MM.1S (cell line): Measurements from ENCODE around the gene NQO1.

ENCODE experiments used
- DNase-seq: peaks from one replicate; pipeline ENCODE4 v3.0.0-alpha.2; 2015
- H2AFZ ChIP-seq: fragments of 300-600 bp; sonication (generic); 2 replicates; pipeline ENCODE4 v1.6.0; 2016; ENCODE audit warnings: antibody characterized with exemption, low read length
- H3F3A ChIP-seq: fragments of 300-600 bp; sonication (generic); 2 replicates; pipeline ENCODE4 v1.6.1; 2016; ENCODE audit warnings: mild to moderate bottlenecking, antibody characterized with exemption, low read length, moderate library complexity, mixed read lengths; ENCODE audit not compliant: insufficient read depth
- H3K27ac ChIP-seq: fragments of 300-600 bp; sonication (generic); 2 replicates; pipeline ENCODE4 v1.5.1; 2016; ENCODE audit warnings: mild to moderate bottlenecking, low read length
- H3K27me3 ChIP-seq: fragments of 300-600 bp; sonication (generic); replicated peaks from 2 replicates; pipeline ENCODE4 v1.6.0; 2016; ENCODE audit warnings: low read length; ENCODE audit not compliant: insufficient read depth
- H3K36me3 ChIP-seq: fragments of 300-600 bp; sonication (generic); replicated peaks from 2 replicates; pipeline ENCODE4 v1.6.1; 2016; ENCODE audit warnings: mild to moderate bottlenecking, low read length, mixed read lengths; ENCODE audit not compliant: insufficient read depth
- H3K4me1 ChIP-seq: fragments of 300-600 bp; sonication (generic); 2 replicates; pipeline ENCODE4 v1.6.1; 2016; ENCODE audit warnings: low read length, mixed read lengths
- H3K4me2 ChIP-seq: fragments of 300-600 bp; sonication (generic); 2 replicates; pipeline ENCODE4 v1.6.0; 2016; ENCODE audit warnings: low read depth, low read length
- H3K4me3 ChIP-seq: fragments of 300-600 bp; sonication (generic); 2 replicates; pipeline ENCODE4 v1.5.1; 2016; ENCODE audit warnings: low read length, mixed read lengths
- H3K79me2 ChIP-seq: fragments of 300-600 bp; sonication (generic); 2 replicates; pipeline ENCODE4 v1.6.1; 2016; ENCODE audit warnings: mixed run types, low read length, mixed read lengths
- H3K9ac ChIP-seq: fragments of 300-600 bp; sonication (generic); 2 replicates; pipeline ENCODE4 v1.6.1; 2016; ENCODE audit warnings: low read length, mixed read lengths
- H3K9me2 ChIP-seq: fragments of 300-600 bp; sonication (generic); replicated peaks from 2 replicates; pipeline ENCODE4 v1.6.1; 2016; ENCODE audit warnings: mild to moderate bottlenecking, low read length, mixed read lengths; ENCODE audit not compliant: insufficient read depth
- H3K9me3 ChIP-seq: fragments of 300-600 bp; sonication (generic); replicated peaks from 2 replicates; pipeline ENCODE4 v1.6.1; 2016; ENCODE audit warnings: mild to moderate bottlenecking, low read length, mixed read lengths; ENCODE audit not compliant: insufficient read depth
- H4K20me1 ChIP-seq: fragments of 300-600 bp; sonication (generic); 2 replicates; pipeline ENCODE4 v1.6.1; 2016; ENCODE audit warnings: mild to moderate bottlenecking, low read length, moderate library complexity, mixed read lengths; ENCODE audit not compliant: insufficient read depth
- CTCF ChIP-seq: fragments of 300-600 bp; sonication (generic); IDR thresholded peaks from 2 replicates; pipeline ENCODE4 v1.5.1; 2016; ENCODE audit warnings: antibody characterized with exemption, low read length, mixed read lengths
- EZH2 ChIP-seq: fragments of 300-600 bp; sonication (generic); optimal IDR thresholded peaks from 2 replicates; pipeline ENCODE3; 2017; ENCODE audit warnings: low read depth, mild to moderate bottlenecking, antibody characterized with exemption, low read length, mixed read lengths
- EZH2phosphoT487 ChIP-seq: fragments of 300-600 bp; sonication (generic); IDR thresholded peaks from 2 replicates; pipeline ENCODE4 v1.6.1; 2018; ENCODE audit warnings: antibody characterized with exemption, low read length

NQO1 gene

GRCh38 chr16:69721441-69721957, 4.9 kb downstream of the NQO1 start:
- H3K4me1 ChIP-seq = peaks cover 12% of the 10 kb centered on the region
- no peak for TF ChIP-seq EZH2phosphoT487
- TF ChIP-seq EZH2 = no peak
- no peak for TF ChIP-seq CTCF
- no peaks in the 10 kb centered on the region for H3K27me3 ChIP-seq
- H3K79me2 ChIP-seq = no peaks in the 10 kb centered on the region
- peaks cover 3% of the 10 kb centered on the region; the same call in 1 of the 2 replicates for H3F3A ChIP-seq
- no peak for DNase-seq
- no peak overlapping the region for H3K27ac ChIP-seq
- no peaks in the 10 kb centered on the region for H3K36me3 ChIP-seq
- no peaks in the 10 kb centered on the region for H4K20me1 ChIP-seq
- no peaks in the 10 kb centered on the region for H3K9me3 ChIP-seq
- no peak overlapping the region for H3K4me2 ChIP-seq
- H3K9me2 ChIP-seq = no peaks in the 10 kb centered on the region
- no peak overlapping the region for H3K4me3 ChIP-seq
- no peak overlapping the region for H2AFZ ChIP-seq
- H3K9ac ChIP-seq = no peak overlapping the region

GRCh38 chr16:69720822-69721430, 5.4 kb downstream of the NQO1 start:
- Histone ChIP-seq H3K9ac (no peak overlapping the region), H2AFZ (no peak overlapping the region), H3K9me3 (no peaks in the 10 kb centered on the region), H3K27ac (no peak overlapping the region), H3K4me2 (no peak overlapping the region), H3F3A (peaks cover 3% of the 10 kb centered on the region; the same call in 1 of the 2 replicates), H3K9me2 (no peaks in the 10 kb centered on the region), H3K4me1 (peaks cover 11% of the 10 kb centered on the region), H3K79me2 (no peaks in the 10 kb centered on the region), H4K20me1 (no peaks in the 10 kb centered on the region), H3K36me3 (no peaks in the 10 kb centered on the region), H3K27me3 (no peaks in the 10 kb centered on the region), H3K4me3 (no peak overlapping the region)
- TF ChIP-seq EZH2phosphoT487 (no peak), CTCF (no peak), EZH2 (no peak)
- no peak for DNase-seq

- Histone ChIP-seq H3K4me2 (no peak overlapping the region), H3K4me1 (peaks cover 6% of the 10 kb centered on the region), H3K27ac (no peak overlapping the region), H3K9me3 (no peaks in the 10 kb centered on the region), H3K36me3 (no peaks in the 10 kb centered on the region), H3K9ac (no peak overlapping the region), H3K27me3 (no peaks in the 10 kb centered on the region), H4K20me1 (no peaks in the 10 kb centered on the region), H3F3A (0 out of 2 replicates have a peak, but pooled peaks cover 3% of the 10 kb centered on the region), H3K79me2 (no peaks in the 10 kb centered on the region), H3K9me2 (no peaks in the 10 kb centered on the region), H2AFZ (no peak overlapping the region), H3K4me3 (no peak overlapping the region)
- no peak for DNase-seq
- no peak for TF ChIP-seq EZH2phosphoT487
- no peak for TF ChIP-seq EZH2
- TF ChIP-seq CTCF = no peak
Observed at GRCh38 chr16:69718111-69718764, 8.1 kb downstream of the NQO1 start.
